AG08396 (cell line): ENCODE results near the gene AHRR.
"Not testable (repeated sequence)": the region's sequence is repeated elsewhere in the genome, so short reads cannot be mapped to it uniquely, and the experiment has no call there.

ENCODE experiments used
- DNase-seq: peaks from one replicate; pipeline ENCODE4 v3.0.0; 2012; ENCODE audit warnings: low spot score, mixed read lengths

AHRR gene

DNA sequence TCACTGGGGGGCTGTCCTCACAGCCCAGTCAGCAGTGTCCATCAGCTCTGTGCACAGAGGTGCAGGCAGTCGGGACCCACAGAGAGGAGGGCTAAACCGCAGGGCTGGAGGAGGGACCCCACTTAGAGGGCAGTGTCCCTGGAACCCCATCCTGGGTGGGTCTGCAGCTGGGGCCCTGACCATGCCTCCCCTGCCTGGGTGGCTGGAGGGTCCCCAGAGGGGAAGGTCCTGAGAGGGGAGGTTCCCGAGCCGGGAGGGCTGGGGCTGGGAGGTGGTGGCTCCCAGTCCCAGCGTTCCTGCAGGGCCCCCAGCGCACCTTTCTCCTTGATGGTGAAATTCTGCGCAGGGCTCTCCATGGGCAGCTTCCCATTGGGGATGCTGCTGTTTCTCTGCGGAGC is 154.2 kb downstream of the AHRR start:
- no peak for DNase-seq

DNA sequence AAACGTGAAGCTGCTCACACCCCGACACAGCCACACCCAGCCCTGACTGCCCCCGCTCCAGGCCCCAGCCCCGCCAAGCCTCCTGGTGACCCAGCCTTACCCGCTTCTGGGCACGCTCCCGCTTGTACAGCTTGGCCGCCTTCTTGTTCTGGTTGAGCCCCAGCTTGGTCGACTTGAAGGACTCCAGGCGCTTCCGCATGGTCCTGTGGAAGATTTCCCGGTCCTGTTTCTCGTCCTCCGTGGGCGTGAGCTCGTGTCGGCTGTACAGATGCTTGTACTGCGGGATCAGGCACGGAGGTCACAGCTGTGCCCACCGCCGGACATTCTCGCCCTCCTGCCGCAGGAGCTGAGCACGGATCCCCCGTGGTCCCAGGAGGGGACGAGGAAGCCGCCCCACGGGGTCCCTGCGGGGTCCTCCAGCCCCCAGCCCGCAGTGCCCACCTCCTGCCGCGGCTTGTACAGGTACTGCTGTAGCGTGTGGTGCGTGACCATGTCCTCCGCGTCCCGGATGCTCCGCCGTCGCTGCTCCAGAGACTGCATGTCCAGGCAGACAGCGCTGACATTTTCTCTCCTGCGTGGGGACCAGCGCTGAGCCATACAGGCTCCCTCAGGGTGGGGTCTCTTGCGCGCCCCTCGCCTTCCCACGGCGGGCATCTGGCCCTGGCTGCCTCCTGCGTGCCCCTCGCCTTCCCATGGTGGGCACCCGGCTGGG is 154.7 kb downstream of the AHRR start:
- no peak for DNase-seq

DNA sequence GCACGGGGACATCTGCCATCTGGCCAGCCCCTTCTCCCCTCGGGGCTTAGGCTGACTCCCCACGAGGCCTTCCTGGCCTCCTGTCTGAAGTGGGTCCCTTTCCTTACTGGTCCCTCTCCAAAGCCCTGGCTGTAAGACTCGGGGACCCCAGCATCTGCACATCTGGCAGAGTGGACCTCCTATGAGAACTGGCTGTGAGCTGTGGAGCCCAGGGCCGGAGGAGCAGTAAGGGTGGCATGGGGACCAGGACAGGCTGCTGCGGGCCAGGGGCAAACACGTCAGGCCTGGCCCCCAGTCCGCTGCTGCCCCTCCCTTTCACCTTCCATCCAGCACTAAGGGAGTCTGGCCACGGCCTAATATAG is 155.3 kb downstream of the AHRR start:
- DNase-seq, result no peak

- DNase-seq, result no peak
Measured at GRCh38 chr5:477247-477646, 155.7 kb downstream of the AHRR start.

GRCh38 chr5:477871-478270 is 156.4 kb downstream of the AHRR start:
- DNase-seq, result no peak

GRCh38 chr5:478369-478981 is 157.0 kb downstream of the AHRR start:
- DNase-seq, result no peak

GRCh38 chr5:478982-479535 is 157.5 kb downstream of the AHRR start:
- no peak for DNase-seq

GRCh38 chr5:479566-480319 is 158.2 kb downstream of the AHRR start:
- DNase-seq, result no peak

DNA sequence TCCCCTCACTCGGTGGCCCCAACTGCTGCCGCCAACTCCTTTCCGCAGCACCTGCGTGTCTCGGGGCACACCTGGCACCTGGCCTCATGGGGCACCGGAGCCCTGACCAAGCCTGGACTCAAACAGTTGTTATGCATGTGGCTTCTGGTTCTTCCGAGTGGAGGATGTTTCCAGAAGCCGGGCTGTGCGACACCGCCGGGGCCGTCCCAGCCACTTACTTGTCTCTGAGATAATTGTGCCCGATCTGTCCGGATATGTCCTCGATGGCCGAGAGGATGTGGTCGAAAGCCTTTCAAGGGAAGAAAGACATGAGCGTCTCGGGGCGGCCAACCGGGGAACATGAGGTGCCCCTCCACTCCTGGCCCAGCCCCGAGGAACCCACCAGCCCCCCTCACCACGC is 159.8 kb downstream of the AHRR start:
- no peak for DNase-seq

DNA sequence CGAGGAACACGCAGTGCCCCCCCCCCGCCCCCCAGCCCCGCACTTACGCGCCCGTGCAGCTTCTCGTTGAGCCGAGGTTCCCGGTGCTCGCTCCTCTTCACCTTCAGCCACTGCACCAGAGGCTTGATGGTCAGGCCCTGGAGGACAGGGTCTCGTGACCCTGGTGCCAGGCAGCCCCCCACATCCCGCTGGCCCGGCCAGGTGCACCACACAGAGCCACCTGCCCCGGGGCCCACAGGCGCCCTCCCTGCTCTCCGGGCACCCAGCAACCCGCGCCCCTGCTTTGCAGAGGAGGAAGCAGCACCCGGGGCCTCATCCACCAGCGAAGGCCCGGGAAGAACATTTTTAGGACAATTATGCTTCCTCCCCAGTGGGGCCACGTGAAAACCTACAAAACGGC is 160.5 kb downstream of the AHRR start:
- no peak for DNase-seq

GRCh38 chr5:482506-482905 is 161.0 kb downstream of the AHRR start:
- DNase-seq, result no peak

DNA sequence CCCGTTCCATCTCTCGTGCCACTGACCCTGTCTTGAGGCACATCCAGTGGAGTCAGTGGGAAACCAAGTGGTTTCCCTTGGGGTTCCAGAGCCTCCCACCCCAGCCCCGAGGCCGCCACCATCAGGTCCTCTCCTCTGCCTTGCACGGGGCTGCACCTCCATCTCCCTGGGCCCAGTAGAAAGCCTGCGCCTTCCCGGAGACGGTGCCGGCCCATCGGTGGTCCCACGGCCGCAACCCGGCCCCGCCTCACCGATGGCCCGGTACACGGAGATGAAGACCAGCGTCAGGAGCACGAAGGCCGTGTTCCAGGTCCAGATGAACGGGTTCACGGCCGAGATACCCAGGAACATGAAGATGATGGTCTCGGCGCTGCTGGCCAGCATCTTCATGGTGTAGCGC is 161.5 kb downstream of the AHRR start:
- DNase-seq, result no peak

GRCh38 chr5:483434-484140 is 162.1 kb downstream of the AHRR start:
- DNase-seq, result no peak

GRCh38 chr5:484556-484955 is 163.0 kb downstream of the AHRR start:
- DNase-seq, result no peak

DNA sequence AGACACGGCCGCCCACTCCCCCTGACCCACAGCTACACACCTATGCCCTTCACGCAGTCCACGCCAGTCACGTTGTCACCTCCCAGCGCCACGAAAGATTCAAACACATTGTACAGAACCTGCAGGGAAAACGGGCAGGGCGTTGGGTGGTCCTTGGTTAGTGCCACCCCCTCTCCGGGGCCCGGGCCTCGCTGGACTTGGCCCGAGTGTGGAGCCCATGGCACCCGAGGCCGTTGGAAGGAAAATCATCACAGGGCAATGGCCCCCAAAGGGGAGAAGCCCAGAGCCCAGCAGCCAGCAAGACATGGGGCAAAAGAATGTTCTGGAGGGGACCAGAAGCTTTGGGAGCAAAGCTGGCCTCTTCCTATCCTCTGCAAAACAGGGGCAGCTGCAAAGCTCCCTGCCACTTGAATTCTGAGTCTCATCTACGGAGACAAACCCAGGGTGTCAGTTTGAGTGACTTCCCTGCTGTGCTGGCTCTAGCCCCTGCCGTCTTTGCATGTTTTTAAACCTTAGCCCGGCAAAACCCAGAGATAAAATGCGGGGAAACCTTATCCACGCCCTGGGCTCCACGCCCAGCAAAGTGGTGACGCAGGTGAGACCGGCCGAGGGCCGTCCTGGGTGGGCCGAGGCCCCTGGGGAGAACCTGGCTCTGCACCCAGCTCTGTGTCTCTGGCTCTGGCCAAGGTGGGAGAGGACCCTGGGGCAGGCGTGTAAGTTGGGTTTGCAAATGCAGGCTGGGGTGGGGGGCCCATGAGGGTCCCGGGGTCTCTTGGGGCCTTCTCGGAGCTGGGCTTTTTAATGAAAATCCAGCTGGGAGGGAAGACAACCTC is 163.8 kb downstream of the AHRR start:
- no peak for DNase-seq

GRCh38 chr5:485946-486491 is 164.5 kb downstream of the AHRR start:
- no peak for DNase-seq

GRCh38 chr5:486597-486996 is 165.1 kb downstream of the AHRR start:
- not testable (repeated sequence) for DNase-seq
